ENCODE data around the gene USP17L18.
"Not testable (repeated sequence)": the region's sequence is repeated elsewhere in the genome, so short reads cannot be mapped to it uniquely, and the experiment has no call there.

Gene USP17L18

GRCh38 chr4:9247953-9248680 is at the start of gene USP17L18:
USP17L18 (plus strand) TSS chr4:9248630; CDS start chr4:9248630, 0 bp downstream.
- peak in 1 of 2 donors; percentile 36 for DNase-seq (ENCODE audit: low spot score in 2 of 2)
- not testable (repeated sequence) for ATAC-seq, H3K4me3 Mint-ChIP-seq

GRCh38 chr4:9210357-9210756 is 38.1 kb upstream of the USP17L18 start, which contains the start of gene USP17L10:
USP17L10 (plus strand) TSS chr4:9210657; CDS start chr4:9210657, 0 bp downstream.
- not testable (repeated sequence) for H3K4me3 Mint-ChIP-seq; H3K4me1 Mint-ChIP-seq; DNase-seq (ENCODE audit: low spot score in 2 of 2); H3K9me3 Mint-ChIP-seq; H3K27ac Mint-ChIP-seq; H3K36me3 Mint-ChIP-seq; ATAC-seq

More at GRCh38 chr4:9247953-9248680, at the start of gene USP17L18:
- H3K4me1 Mint-ChIP-seq, H3K27ac Mint-ChIP-seq, H3K9me3 Mint-ChIP-seq, H3K36me3 Mint-ChIP-seq: not testable (repeated sequence)

- not testable (repeated sequence) for H3K36me3 Mint-ChIP-seq, H3K4me1 Mint-ChIP-seq, ATAC-seq, H3K27ac Mint-ChIP-seq, H3K9me3 Mint-ChIP-seq, H3K4me3 Mint-ChIP-seq
- peak in 1 of 2 donors; percentile 20 for DNase-seq (ENCODE audit: low spot score in 2 of 2)
Observed at GRCh38 chr4:9214701-9215100, 33.7 kb upstream of the USP17L18 start.

GRCh38 chr4:9215105-9215504 is 33.3 kb upstream of the USP17L18 start, which contains the start of gene USP17L11:
USP17L11 (plus strand) TSS chr4:9215405; CDS start chr4:9215405, 0 bp downstream.
- H3K4me1 Mint-ChIP-seq; H3K36me3 Mint-ChIP-seq; H3K4me3 Mint-ChIP-seq; DNase-seq (ENCODE audit: low spot score in 2 of 2); H3K9me3 Mint-ChIP-seq; H3K27ac Mint-ChIP-seq; ATAC-seq: not testable (repeated sequence)

- H3K4me3 Mint-ChIP-seq; H3K27ac Mint-ChIP-seq; H3K4me1 Mint-ChIP-seq; H3K9me3 Mint-ChIP-seq; DNase-seq (ENCODE audit: low spot score in 2 of 2); H3K36me3 Mint-ChIP-seq; ATAC-seq: not testable (repeated sequence)
Observed at GRCh38 chr4:9219852-9220251, 28.6 kb upstream of the USP17L18 start, which contains the start of gene USP17L12. USP17L12 (plus strand) TSS chr4:9220152; CDS start chr4:9220152, 0 bp downstream.

- not testable (repeated sequence) for H3K36me3 Mint-ChIP-seq; H3K27ac Mint-ChIP-seq; H3K9me3 Mint-ChIP-seq; ATAC-seq; H3K4me1 Mint-ChIP-seq; DNase-seq (ENCODE audit: low spot score in 2 of 2); H3K4me3 Mint-ChIP-seq
Observed at GRCh38 chr4:9224596-9224995, 23.8 kb upstream of the USP17L18 start, which contains the start of gene USP17L13. USP17L13 (plus strand) TSS chr4:9224896; CDS start chr4:9224896, 0 bp downstream.

- peak in 1 of 2 donors; percentile 33 for DNase-seq (ENCODE audit: low spot score in 2 of 2)
- not testable (repeated sequence) for ATAC-seq, H3K36me3 Mint-ChIP-seq, H3K4me1 Mint-ChIP-seq, H3K9me3 Mint-ChIP-seq, H3K27ac Mint-ChIP-seq, H3K4me3 Mint-ChIP-seq
Observed at GRCh38 chr4:9230249-9230648, 18.2 kb upstream of the USP17L18 start.

- ATAC-seq; H3K36me3 Mint-ChIP-seq; H3K4me3 Mint-ChIP-seq; DNase-seq (ENCODE audit: low spot score in 2 of 2); H3K27ac Mint-ChIP-seq; H3K4me1 Mint-ChIP-seq; H3K9me3 Mint-ChIP-seq: not testable (repeated sequence)
Observed at GRCh38 chr4:9234085-9234484, 14.3 kb upstream of the USP17L18 start, which contains the start of gene USP17L15. USP17L15 (plus strand) TSS chr4:9234385; CDS start chr4:9234385, 0 bp downstream.

GRCh38 chr4:9238461-9238860 is 10.0 kb upstream of the USP17L18 start:
- not testable (repeated sequence) for H3K4me3 Mint-ChIP-seq; H3K4me1 Mint-ChIP-seq; H3K27ac Mint-ChIP-seq; ATAC-seq; DNase-seq (ENCODE audit: low spot score in 2 of 2); H3K9me3 Mint-ChIP-seq; H3K36me3 Mint-ChIP-seq

GRCh38 chr4:9243579-9243978 is 4.9 kb upstream of the USP17L18 start, which contains the start of gene USP17L17:
USP17L17 (plus strand) TSS chr4:9243879; CDS start chr4:9243879, 0 bp downstream.
- not testable (repeated sequence) for H3K4me3 Mint-ChIP-seq; H3K4me1 Mint-ChIP-seq; DNase-seq (ENCODE audit: low spot score in 2 of 2); H3K27ac Mint-ChIP-seq; H3K36me3 Mint-ChIP-seq; ATAC-seq; H3K9me3 Mint-ChIP-seq

- not testable (repeated sequence) for H3K4me3 Mint-ChIP-seq; H3K36me3 Mint-ChIP-seq; DNase-seq (ENCODE audit: low spot score in 2 of 2); H3K27ac Mint-ChIP-seq; H3K4me1 Mint-ChIP-seq; ATAC-seq; H3K9me3 Mint-ChIP-seq
Observed at GRCh38 chr4:9253078-9253477, 4.6 kb downstream of the USP17L18 start, which contains the start of gene USP17L19. USP17L19 (plus strand) TSS chr4:9253378; CDS start chr4:9253378, 0 bp downstream.

- not testable (repeated sequence) for ATAC-seq; H3K4me3 Mint-ChIP-seq; H3K36me3 Mint-ChIP-seq; H3K9me3 Mint-ChIP-seq; H3K27ac Mint-ChIP-seq; DNase-seq (ENCODE audit: low spot score in 2 of 2); H3K4me1 Mint-ChIP-seq
Observed at GRCh38 chr4:9257824-9258223, 9.4 kb downstream of the USP17L18 start, which contains the start of gene USP17L20. USP17L20 (plus strand) TSS chr4:9258124; CDS start chr4:9258124, 0 bp downstream.

- H3K27ac Mint-ChIP-seq; ATAC-seq; H3K36me3 Mint-ChIP-seq; H3K4me3 Mint-ChIP-seq; H3K9me3 Mint-ChIP-seq; H3K4me1 Mint-ChIP-seq; DNase-seq (ENCODE audit: low spot score in 2 of 2): not testable (repeated sequence)
Observed at GRCh38 chr4:9262572-9262971, 14.1 kb downstream of the USP17L18 start, which contains the start of gene USP17L21. USP17L21 (plus strand) TSS chr4:9262872; CDS start chr4:9262872, 0 bp downstream.

- not testable (repeated sequence) for DNase-seq (ENCODE audit: low spot score in 2 of 2); H3K4me3 Mint-ChIP-seq; H3K36me3 Mint-ChIP-seq; ATAC-seq; H3K9me3 Mint-ChIP-seq; H3K4me1 Mint-ChIP-seq; H3K27ac Mint-ChIP-seq
Observed at GRCh38 chr4:9267319-9267718, 18.9 kb downstream of the USP17L18 start, which contains the start of gene USP17L22. USP17L22 (plus strand) TSS chr4:9267619; CDS start chr4:9267619, 0 bp downstream.

- peak; percentile 4 to 51 for DNase-seq (ENCODE audit: low spot score in 2 of 2)
Observed at GRCh38 chr4:9271719-9272118, 23.3 kb downstream of the USP17L18 start.

More at GRCh38 chr4:9271719-9272118, 23.3 kb downstream of the USP17L18 start:
- not testable (repeated sequence) for H3K36me3 Mint-ChIP-seq, H3K9me3 Mint-ChIP-seq, ATAC-seq, H3K27ac Mint-ChIP-seq, H3K4me3 Mint-ChIP-seq, H3K4me1 Mint-ChIP-seq
